GM12878 (cell line): ENCODE measurements around the gene C2orf69. TPM values are rescaled to one million over a fixed set of nuclear protein-coding genes. Genes with fewer than 3 reads are reported as not detected.

Experiments used
- ATAC-seq: fragments of 200-7000 bp; cut with Tn5 transposase; 3 replicates; pipeline ENCODE4 v1.9.1; 2020; ENCODE audit warnings: mild to moderate bottlenecking, moderate library complexity
- BruUV-seq: library from RNA; stranded (reverse); fragments of 400-500 nt; replicated peaks from 2 replicates; lab custom pipeline; 2021; lab: Mats Ljungman, UMichigan
- CTCF ChIA-PET: fragments of 300-600 bp; sonication (Branson Sonifier 250); formaldehyde crosslinking; extraction: SDS; loops from one replicate; lab custom pipeline; 2021; ENCODE audit warnings: inconsistent platforms; lab: Yijun Ruan, JAX
- POLR2A ChIA-PET: fragments of 350-600 bp; formaldehyde crosslinking; extraction: SDS; loops from one replicate; lab custom pipeline; 2021; ENCODE audit warnings: inconsistent platforms; lab: Charles Lee
- RAD21 ChIA-PET: fragments of 300-600 bp; sonication (Branson Sonifier 250); formaldehyde crosslinking; loops from one replicate; lab custom pipeline; 2023; ENCODE audit warnings: antibody characterized with exemption; ENCODE audit not compliant: unreplicated experiment; lab: Charles Lee
- SMC1A ChIA-PET: fragments of 300-600 bp; sonication (Branson Sonifier 250); formaldehyde crosslinking; loops from one replicate; lab custom pipeline; 2023; ENCODE audit not compliant: unreplicated experiment, uncharacterized antibody; lab: Charles Lee
- DNase-seq: peaks from one replicate; pipeline ENCODE4 v3.0.0-alpha.2; 2011; ENCODE audit warnings: low read depth, low spot score
- FAIRE-seq: peaks from 3 replicates; lab custom pipeline; 2011; peaks lifted over from hg19 to GRCh38; lab: Jason Lieb, UNC
- H2AFZ ChIP-seq: 2 replicates; pipeline ENCODE4 v1.6.0; 2011; ENCODE audit warnings: low read depth, low read length, control low read depth; ENCODE audit not compliant: control insufficient read depth
- H3K27ac ChIP-seq: 2 replicates; pipeline ENCODE4 v1.5.1; 2011; ENCODE audit warnings: control low read depth; ENCODE audit not compliant: control insufficient read depth, insufficient read depth
- H3K27me3 ChIP-seq, 2 experiments: replicated peaks in 1 of 2; 2 replicates each; pipeline versions ENCODE4 v1.6.0 to v1.6.1; 2011; ENCODE audit warnings: low read length in 1 of 2; ENCODE audit not compliant: control insufficient read depth in 2 of 2, insufficient read depth in 2 of 2
- H3K36me3 ChIP-seq, 2 experiments: 2 replicates each; pipeline ENCODE4 v1.5.1; 2011; ENCODE audit warnings: low read length in 1 of 2; ENCODE audit not compliant: control insufficient read depth in 2 of 2, insufficient read depth in 2 of 2
- H3K4me1 ChIP-seq: 2 replicates; pipeline ENCODE4 v1.6.1; 2011; ENCODE audit warnings: mild to moderate bottlenecking, low read length, moderate library complexity, mixed read lengths; ENCODE audit not compliant: control insufficient read depth, insufficient read depth
- H3K4me2 ChIP-seq: 2 replicates; pipeline ENCODE4 v1.6.0; 2011; ENCODE audit warnings: control low read depth; ENCODE audit not compliant: control insufficient read depth, insufficient read depth
- H3K4me3 ChIP-seq: fragments of 200-600 bp; sonication (generic); 2 replicates; pipeline ENCODE4 v1.5.1; 2016
- H3K79me2 ChIP-seq: 2 replicates; pipeline ENCODE4 v1.6.0; 2011; ENCODE audit warnings: low read length; ENCODE audit not compliant: control insufficient read depth, insufficient read depth
- H3K9ac ChIP-seq: 2 replicates; pipeline ENCODE4 v1.8.0; 2011; ENCODE audit warnings: low read length, control low read depth, mixed read lengths; ENCODE audit not compliant: control insufficient read depth, insufficient read depth
- H3K9me3 ChIP-seq: replicated peaks from 3 replicates; pipeline ENCODE4 v1.5.1; 2011; ENCODE audit warnings: mild to moderate bottlenecking, low read length; ENCODE audit not compliant: control insufficient read depth, insufficient read depth
- H4K20me1 ChIP-seq: 2 replicates; pipeline ENCODE4 v1.6.0; 2011; ENCODE audit not compliant: control insufficient read depth, insufficient read depth
- BHLHE40 ChIP-seq, 2 experiments: fragments of 450-650 bp in 1 of 2; IDR thresholded peaks; 2 replicates each; pipeline ENCODE4 v1.6.1; 2011 to 2017; ENCODE audit warnings: low read depth in 2 of 2, borderline replicate concordance in 1 of 2, improper control_type of control experiment in 1 of 2, low read length in 1 of 2, mild to moderate bottlenecking in 1 of 2
- BMI1 ChIP-seq: fragments of 450-650 bp; IDR thresholded peaks from 2 replicates; pipeline ENCODE4 v1.6.1; 2016; ENCODE audit warnings: mild to moderate bottlenecking, moderate library complexity, borderline replicate concordance
- CREM ChIP-seq: IDR thresholded peaks from 2 replicates; pipeline ENCODE4 v1.6.1; 2014; ENCODE audit warnings: antibody characterized with exemption, low read depth
- DPF2 ChIP-seq: fragments of 450-650 bp; IDR thresholded peaks from 2 replicates; pipeline ENCODE4 v1.6.1; 2017; ENCODE audit warnings: mild to moderate bottlenecking
- HCFC1 ChIP-seq: fragments of 150-350 bp; IDR thresholded peaks from 2 replicates; pipeline ENCODE4 v1.6.1; 2014; ENCODE audit warnings: low read length
- IRF5 ChIP-seq: fragments of 450-650 bp; IDR thresholded peaks from 2 replicates; pipeline ENCODE4 v1.6.1; 2017; ENCODE audit warnings: borderline replicate concordance
- NFYB ChIP-seq: IDR thresholded peaks from 2 replicates; pipeline ENCODE4 v1.6.1; 2011; ENCODE audit warnings: low read depth, mild to moderate bottlenecking, low read length, improper control_type of control experiment, moderate library complexity; ENCODE audit not compliant: insufficient read depth
- PBX3 ChIP-seq: IDR thresholded peaks from 2 replicates; pipeline ENCODE4 v1.6.1; 2011; ENCODE audit warnings: mild to moderate bottlenecking, low read depth, low read length, moderate library complexity; ENCODE audit not compliant: insufficient replicate concordance
- RBBP5 ChIP-seq: fragments of 200-600 bp; sonication (generic); conservative IDR thresholded peaks from 2 replicates; pipeline ENCODE4 v1.6.1; 2016
- RFX5 ChIP-seq: IDR thresholded peaks from 2 replicates; pipeline ENCODE4 v1.6.1; 2011; ENCODE audit warnings: low read depth, low read length, improper control_type of control experiment
- SMARCA5 ChIP-seq: fragments of 450-650 bp; IDR thresholded peaks from 2 replicates; pipeline ENCODE4 v1.6.1; 2017; ENCODE audit warnings: mild to moderate bottlenecking
- USF1 ChIP-seq: IDR thresholded peaks from 2 replicates; pipeline ENCODE4 v1.6.1; 2011; ENCODE audit warnings: borderline replicate concordance, low read depth, mild to moderate bottlenecking, moderate library complexity, mixed read lengths, low read length; ENCODE audit not compliant: insufficient read depth; ENCODE audit errors: extremely low read length
- WGBS: methylation state at CpG from one replicate; pipeline ENCODE4 v1.1.6; 2016; ENCODE audit warnings: low lambda C conversion rate; ENCODE audit not compliant: insufficient replicate concordance, insufficient coverage; ENCODE audit errors: missing lambda C conversion rate; 5-methylcytosine and 5-hydroxymethylcytosine counted together
- in situ Hi-C: fragments of 300-500 bp; cut with MboI; formaldehyde crosslinking; loops from 9 replicates; pipeline ENCODE4 v1.14.3; 2018; ENCODE audit warnings: mixed read lengths
- intact Hi-C: fragments of 100-400 bp; cut with micrococcal nuclease; formaldehyde crosslinking; loops from one replicate; pipeline ENCODE4 v1.14.2; 2022; ENCODE audit not compliant: unreplicated experiment
- polyA plus RNA-seq, 11 experiments: library from polyadenylated mRNA; depleted of rRNA in 4 of 11; unstranded in 6 of 11; stranded (reverse) in 5 of 11; fragments of >200 nt; fragmentation: Nextera tagmentation in 4 of 11; fragmentation: Illumina TruSeq in 1 of 11; extraction: Ambion mirVana in 4 of 11; extraction: Trizol in 1 of 11; gene quantifications; 1 replicate in 1 of 11; 2 replicates in 10 of 11; pipeline versions ENCODE4 v1.2.1 to v1.2.3, GENCODE V29; 2011 to 2016; ENCODE audit warnings: inconsistent platforms in 2 of 11, missing spikeins in 2 of 11, low read depth in 1 of 11
- total RNA-seq, 4 experiments: library from RNA; depleted of rRNA in 3 of 4; stranded (reverse); fragments of >200 nt in 3 of 4; fragmentation: Illumina TruSeq in 1 of 4; extraction: Trizol in 1 of 4; gene quantifications; 2 replicates each; pipeline versions ENCODE4 v1.2.1 to v1.2.3, GENCODE V29; 2013 to 2021

Gene C2orf69
- total and polyA plus RNA-seq, 10 of the 15 experiments (the other 5 are each of a cell fraction or from before 2014, with no cell fraction given) = 6.3 to 20.3 (median 11.1) TPM

GRCh38 chr2:199955007-199955338, 43.9 kb downstream of the C2orf69 start:
- H3K36me3 ChIP-seq = peaks cover 0 to 5% of the 10 kb centered on the region in 2 experiments; a peak in 2 of 4 replicates
- BruUV-seq = TSS peak; percentile 76

More at GRCh38 chr2:199955007-199955338, 43.9 kb downstream of the C2orf69 start:
- Histone ChIP-seq H3K27ac (peak overlapping the region; percentile 98), H3K79me2 (peaks cover 76% of the 10 kb centered on the region)
- no peak for TF ChIP-seq DPF2
- no peak for TF ChIP-seq RBBP5
- TF ChIP-seq PBX3 = no peak
- TF ChIP-seq HCFC1 = no peak
- TF ChIP-seq IRF5 = no peak
- TF ChIP-seq RFX5 = no peak
- TF ChIP-seq NFYB = 0 out of 2 replicates have a peak, but pooled peaks have one; percentile 41
- TF ChIP-seq BMI1 = no peak
- TF ChIP-seq BHLHE40 (IDR thresholded peaks at IDR 0.05; ENCODE audit: borderline replicate concordance in 1 of 2, low read depth in 2 of 2, low read length in 1 of 2) = no peak
- no peak for TF ChIP-seq USF1
- TF ChIP-seq SMARCA5 = 0 out of 2 replicates have a peak, but pooled peaks have one; percentile 16
- no peak for TF ChIP-seq CREM
- TF ChIP-seq, all 136 proteins: peak for 2
- H2AFZ ChIP-seq = peak overlapping the region; percentile 94
- WGBS = 2% methylated on average over 13 of the region's 13 CpGs
- DNase-seq (peak; percentile 23), FAIRE-seq (no peak), ATAC-seq (peak; percentile 76)
- peak overlapping the region; percentile 24; the same call in 1 of the 2 replicates for H3K4me2 ChIP-seq
- H3K4me3 ChIP-seq = peak overlapping the region; percentile 98
- in situ Hi-C loops (no loop called here), intact Hi-C loops (loop anchor here (2.0 to 10.0 kb wide), 3 partner anchors 44 to 1180 kb away; partner anchors contain the start of genes BZW1 and C2orf69)
- H4K20me1 ChIP-seq = no peaks in the 10 kb centered on the region; the same call in 1 of the 2 replicates
- ChIA-PET SMC1A (no interaction called here), RAD21 (interaction anchor here (0.9 kb wide), 1 partner anchor 517 kb away, joined by 3 read pairs; no protein-coding TSS in a partner anchor), POLR2A (interaction anchor here (0.6 to 1.1 kb wide), 2 partner anchors 18 to 517 kb away, joined by 3 read pairs; no protein-coding TSS in a partner anchor), CTCF (interaction anchor here (1.3 kb wide), 1 partner anchor 14 kb away, joined by 4 read pairs; no protein-coding TSS in a partner anchor)
- no peaks in the 10 kb centered on the region for H3K27me3 ChIP-seq
- H3K4me1 ChIP-seq = peaks cover 9% of the 10 kb centered on the region
- no peaks in the 10 kb centered on the region for H3K9me3 ChIP-seq
- H3K9ac ChIP-seq = peak overlapping the region; percentile 95
